ENCODE data around the gene MAP4K4. TPM values are rescaled to one million over a fixed set of nuclear protein-coding genes. Genes with fewer than 3 reads are reported as not detected.
"Not testable (repeated sequence)": the region's sequence is repeated elsewhere in the genome, so short reads cannot be mapped to it uniquely, and the experiment has no call there.

MAP4K4 gene
- total RNA-seq, 1 donor from 2014 or later = 427 TPM

- no peak overlapping the region for H3K4me3 Mint-ChIP-seq (ENCODE audit: unreplicated experiment)
Observed at GRCh38 chr2:101763496-101764333, 66.2 kb downstream of the MAP4K4 start.

GRCh38 chr2:101766337-101766736, 68.8 kb downstream of the MAP4K4 start:
- H3K36me3 Mint-ChIP-seq (ENCODE audit: low read depth, unreplicated experiment) = peaks cover under 1% of the 10 kb centered on the region
- TF ChIP-seq CTCF (IDR thresholded peaks at IDR 0.05; ENCODE audit: unreplicated experiment) = no peak
- peak overlapping the region; percentile 92 for H3K27ac Mint-ChIP-seq (ENCODE audit: unreplicated experiment)
- peak overlapping the region; percentile 39 for H3K4me3 Mint-ChIP-seq (ENCODE audit: unreplicated experiment)
- H3K9me3 Mint-ChIP-seq (ENCODE audit: unreplicated experiment) = no peaks in the 10 kb centered on the region
- H3K27me3 Mint-ChIP-seq (ENCODE audit: unreplicated experiment) = peaks cover 12% of the 10 kb centered on the region
- DNase-seq (ENCODE audit: low spot score) = no peak
- H3K4me1 Mint-ChIP-seq (ENCODE audit: unreplicated experiment) = peaks cover 78% of the 10 kb centered on the region

More at GRCh38 chr2:101763496-101764333, 66.2 kb downstream of the MAP4K4 start:
- Mint-ChIP-seq H3K4me1 (ENCODE audit: unreplicated experiment) (peaks cover 65% of the 10 kb centered on the region), H3K27ac (ENCODE audit: unreplicated experiment) (peak overlapping the region; percentile 82), H3K36me3 (ENCODE audit: low read depth, unreplicated experiment) (peaks cover 3% of the 10 kb centered on the region), H3K9me3 (ENCODE audit: unreplicated experiment) (no peaks in the 10 kb centered on the region), H3K27me3 (ENCODE audit: unreplicated experiment) (peaks cover 16% of the 10 kb centered on the region)
- no peak for TF ChIP-seq CTCF (IDR thresholded peaks at IDR 0.05; ENCODE audit: unreplicated experiment)
- no peak for DNase-seq (ENCODE audit: low spot score)

- TF ChIP-seq CTCF (IDR thresholded peaks at IDR 0.05; ENCODE audit: unreplicated experiment) = no peak
- H3K27me3 Mint-ChIP-seq (ENCODE audit: unreplicated experiment) = peaks cover 11% of the 10 kb centered on the region
- peaks cover 81% of the 10 kb centered on the region for H3K4me1 Mint-ChIP-seq (ENCODE audit: unreplicated experiment)
- H3K36me3 Mint-ChIP-seq (ENCODE audit: low read depth, unreplicated experiment) = no peaks in the 10 kb centered on the region
- DNase-seq (ENCODE audit: low spot score) = no peak
- no peaks in the 10 kb centered on the region for H3K9me3 Mint-ChIP-seq (ENCODE audit: unreplicated experiment)
- peak overlapping the region; percentile 92 for H3K27ac Mint-ChIP-seq (ENCODE audit: unreplicated experiment)
- peak overlapping the region; percentile 39 for H3K4me3 Mint-ChIP-seq (ENCODE audit: unreplicated experiment)
Observed at GRCh38 chr2:101766871-101767739, 69.6 kb downstream of the MAP4K4 start.

- no peak overlapping the region for H3K4me3 Mint-ChIP-seq (ENCODE audit: unreplicated experiment)
- H3K36me3 Mint-ChIP-seq (ENCODE audit: low read depth, unreplicated experiment) = no peaks in the 10 kb centered on the region
- H3K27me3 Mint-ChIP-seq (ENCODE audit: unreplicated experiment) = peaks cover 3% of the 10 kb centered on the region
- TF ChIP-seq CTCF (IDR thresholded peaks at IDR 0.05; ENCODE audit: unreplicated experiment) = no peak
- no peak for DNase-seq (ENCODE audit: low spot score)
- H3K4me1 Mint-ChIP-seq (ENCODE audit: unreplicated experiment) = peaks cover 80% of the 10 kb centered on the region
- H3K27ac Mint-ChIP-seq (ENCODE audit: unreplicated experiment) = peak overlapping the region; percentile 76
- H3K9me3 Mint-ChIP-seq (ENCODE audit: unreplicated experiment) = no peaks in the 10 kb centered on the region
Observed at GRCh38 chr2:101768556-101769220, 71.2 kb downstream of the MAP4K4 start.

- not testable (repeated sequence) for DNase-seq (ENCODE audit: low spot score); H3K4me3 Mint-ChIP-seq (ENCODE audit: unreplicated experiment); H3K9me3 Mint-ChIP-seq (ENCODE audit: unreplicated experiment); H3K27me3 Mint-ChIP-seq (ENCODE audit: unreplicated experiment); H3K36me3 Mint-ChIP-seq (ENCODE audit: low read depth, unreplicated experiment)
- H3K4me1 Mint-ChIP-seq (ENCODE audit: unreplicated experiment) = peaks cover 80% of the 10 kb centered on the region
- peak overlapping the region; percentile 81 for H3K27ac Mint-ChIP-seq (ENCODE audit: unreplicated experiment)
Observed at GRCh38 chr2:101769726-101770125, 72.2 kb downstream of the MAP4K4 start.

Data from endothelial cell (in vitro differentiated cells).